T-helper 22 cell (primary cell): Measurements from ENCODE around the gene SLC25A44.

Experiments used
- DNase-seq: peaks from one replicate; pipeline ENCODE4 v3.0.0-alpha.2; 2020; ENCODE audit warnings: low read depth

SLC25A44 gene

DNA sequence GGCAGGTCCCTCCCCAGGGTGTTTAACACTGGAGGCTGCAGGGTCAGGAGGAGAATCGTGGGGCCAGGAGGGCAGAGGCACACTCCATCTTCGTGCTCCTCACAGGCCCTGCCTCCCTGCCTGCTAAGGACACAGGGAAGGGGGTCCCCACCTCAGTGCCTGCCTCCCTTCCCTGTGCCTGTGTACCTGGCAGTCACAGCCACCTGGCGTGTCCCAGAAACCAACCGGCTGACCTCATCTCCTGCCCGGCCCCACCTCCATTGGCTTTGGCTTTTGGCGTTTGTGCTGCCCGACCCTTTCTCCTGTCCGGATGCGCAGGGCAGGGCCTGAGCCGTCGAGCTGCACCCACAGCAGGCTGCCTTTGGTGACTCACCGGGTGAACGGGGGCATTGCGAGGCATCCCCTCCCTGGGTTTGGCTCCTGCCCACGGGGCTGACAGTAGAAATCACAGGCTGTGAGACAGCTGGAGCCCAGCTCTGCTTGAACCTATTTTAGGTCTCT, 47.5 kb downstream of the SLC25A44 start:
- no peak for DNase-seq

DNA sequence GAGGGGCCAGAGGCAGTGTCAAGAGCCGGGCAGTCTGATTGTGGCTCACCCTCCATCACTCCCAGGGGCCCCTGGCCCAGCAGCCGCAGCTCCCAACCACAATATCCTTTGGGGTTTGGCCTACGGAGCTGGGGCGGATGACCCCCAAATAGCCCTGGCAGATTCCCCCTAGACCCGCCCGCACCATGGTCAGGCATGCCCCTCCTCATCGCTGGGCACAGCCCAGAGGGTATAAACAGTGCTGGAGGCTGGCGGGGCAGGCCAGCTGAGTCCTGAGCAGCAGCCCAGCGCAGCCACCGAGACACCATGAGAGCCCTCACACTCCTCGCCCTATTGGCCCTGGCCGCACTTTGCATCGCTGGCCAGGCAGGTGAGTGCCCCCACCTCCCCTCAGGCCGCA, 48.0 kb downstream of the SLC25A44 start, which contains the start of gene BGLAP:
Gene BGLAP (plus strand): TSS at position 259 of the 400 bp plus-strand sequence. CDS start 48 bp downstream, at position 307.
- DNase-seq, result no peak

DNA sequence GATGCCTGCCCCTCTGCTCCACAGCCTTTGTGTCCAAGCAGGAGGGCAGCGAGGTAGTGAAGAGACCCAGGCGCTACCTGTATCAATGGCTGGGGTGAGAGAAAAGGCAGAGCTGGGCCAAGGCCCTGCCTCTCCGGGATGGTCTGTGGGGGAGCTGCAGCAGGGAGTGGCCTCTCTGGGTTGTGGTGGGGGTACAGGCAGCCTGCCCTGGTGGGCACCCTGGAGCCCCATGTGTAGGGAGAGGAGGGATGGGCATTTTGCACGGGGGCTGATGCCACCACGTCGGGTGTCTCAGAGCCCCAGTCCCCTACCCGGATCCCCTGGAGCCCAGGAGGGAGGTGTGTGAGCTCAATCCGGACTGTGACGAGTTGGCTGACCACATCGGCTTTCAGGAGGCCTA, 48.8 kb downstream of the SLC25A44 start:
- no peak for DNase-seq

DNA sequence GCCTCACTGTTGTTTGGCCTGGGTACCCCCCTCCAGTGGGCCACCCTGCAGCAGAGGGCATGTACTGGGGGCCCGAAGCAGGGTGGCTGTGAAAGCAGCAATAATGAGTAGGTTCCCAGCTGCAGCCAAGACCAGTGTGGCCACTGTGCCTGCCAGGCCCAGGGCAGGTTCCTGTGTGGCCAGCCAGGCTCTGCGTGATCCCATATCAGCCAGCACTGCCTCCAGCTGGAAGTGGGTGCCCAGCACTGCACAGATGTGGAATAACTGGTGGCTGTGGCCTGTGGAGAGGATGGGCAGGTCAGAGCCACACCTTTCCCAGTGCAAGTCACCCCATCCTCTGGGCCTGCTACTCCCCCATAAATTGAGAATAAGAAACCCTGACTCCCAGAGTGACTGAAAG, 50.2 kb downstream of the SLC25A44 start:
- DNase-seq, result no peak

DNA sequence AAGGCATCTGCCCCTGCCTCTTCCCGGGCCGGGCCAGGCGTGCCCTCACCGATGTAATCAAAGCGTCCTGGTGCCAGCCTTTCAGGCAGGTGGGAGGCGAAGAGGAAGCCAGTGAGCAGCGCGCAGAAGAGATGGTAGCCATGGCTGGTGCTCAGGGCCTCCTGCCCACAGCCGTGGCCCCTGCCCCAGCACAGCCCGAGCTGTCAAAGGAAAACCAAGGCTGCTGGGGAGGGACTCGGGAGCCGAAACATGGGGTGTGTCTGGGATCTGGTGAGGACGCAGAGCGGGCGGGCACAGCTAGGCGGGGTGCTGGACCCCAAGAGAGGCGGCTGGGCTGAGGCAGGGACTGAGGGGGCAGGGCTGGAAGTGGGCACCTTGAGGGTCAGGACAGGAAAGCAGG, 50.8 kb downstream of the SLC25A44 start:
- DNase-seq, result no peak

DNA sequence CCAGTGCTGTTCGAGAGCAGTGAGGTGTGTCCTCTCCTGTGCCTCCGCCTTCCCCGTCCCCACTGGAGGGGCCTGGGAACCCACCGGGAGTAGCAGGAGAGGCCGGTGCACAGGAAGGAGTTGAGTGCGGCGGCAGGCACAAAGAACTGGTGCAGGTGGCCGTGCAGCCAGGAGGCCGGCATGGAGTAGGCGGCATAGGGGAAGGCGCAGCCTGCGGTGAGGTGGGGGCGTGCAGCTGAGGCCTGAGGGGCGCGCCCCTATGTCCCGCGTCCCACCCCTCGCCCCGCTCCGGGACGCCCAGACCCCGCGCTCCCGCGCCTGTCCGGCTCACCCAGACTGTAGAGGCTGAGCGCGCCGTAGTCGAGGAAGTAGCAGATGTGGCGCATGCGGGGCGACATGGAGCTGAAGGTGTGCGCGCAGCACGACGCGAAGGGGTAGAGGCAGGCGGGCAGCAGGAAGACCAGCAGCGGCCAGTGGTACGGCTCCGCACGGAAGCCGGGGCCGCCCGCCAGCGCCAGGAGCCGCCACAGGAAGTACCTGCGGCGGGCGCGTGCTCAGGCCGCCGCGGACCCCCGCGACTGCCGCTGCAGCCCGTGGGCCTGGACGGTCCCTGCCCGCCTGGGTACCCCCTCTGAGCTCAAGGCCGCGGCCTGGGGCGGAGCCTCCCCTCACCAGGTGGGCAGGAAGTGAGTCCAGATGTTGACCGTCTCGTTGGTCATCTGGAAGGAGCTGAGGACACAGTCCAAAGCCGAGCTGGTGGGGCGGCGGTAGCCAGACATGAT, 51.7 kb downstream of the SLC25A44 start:
- peak; percentile 11 for DNase-seq

DNA sequence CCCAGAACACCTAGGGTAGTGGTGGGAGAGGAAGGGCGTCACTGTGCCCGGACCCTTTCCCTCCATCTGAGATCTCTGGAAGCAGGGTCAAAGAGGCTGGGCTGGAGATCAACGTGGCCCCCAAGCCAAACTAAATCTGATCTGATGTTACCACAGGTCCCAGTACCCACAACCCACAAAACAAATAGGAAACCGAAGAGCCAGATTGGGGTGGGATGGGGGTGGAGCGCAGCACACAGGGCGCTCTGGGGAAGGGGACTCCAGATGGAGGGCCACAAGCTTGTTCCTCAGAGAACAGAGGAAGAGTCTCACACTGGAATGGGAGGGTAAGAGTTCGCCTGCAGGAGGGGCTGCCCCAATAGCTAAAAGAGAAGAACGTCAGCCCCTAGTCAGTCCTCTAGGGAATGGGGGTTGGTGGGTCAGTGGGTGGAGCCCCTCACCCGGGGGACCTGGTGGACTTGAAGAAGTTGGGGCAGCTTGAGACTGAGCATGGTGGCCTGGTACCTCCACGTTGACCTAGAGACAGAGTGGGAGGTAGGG, 52.4 kb downstream of the SLC25A44 start:
- no peak for DNase-seq

DNA sequence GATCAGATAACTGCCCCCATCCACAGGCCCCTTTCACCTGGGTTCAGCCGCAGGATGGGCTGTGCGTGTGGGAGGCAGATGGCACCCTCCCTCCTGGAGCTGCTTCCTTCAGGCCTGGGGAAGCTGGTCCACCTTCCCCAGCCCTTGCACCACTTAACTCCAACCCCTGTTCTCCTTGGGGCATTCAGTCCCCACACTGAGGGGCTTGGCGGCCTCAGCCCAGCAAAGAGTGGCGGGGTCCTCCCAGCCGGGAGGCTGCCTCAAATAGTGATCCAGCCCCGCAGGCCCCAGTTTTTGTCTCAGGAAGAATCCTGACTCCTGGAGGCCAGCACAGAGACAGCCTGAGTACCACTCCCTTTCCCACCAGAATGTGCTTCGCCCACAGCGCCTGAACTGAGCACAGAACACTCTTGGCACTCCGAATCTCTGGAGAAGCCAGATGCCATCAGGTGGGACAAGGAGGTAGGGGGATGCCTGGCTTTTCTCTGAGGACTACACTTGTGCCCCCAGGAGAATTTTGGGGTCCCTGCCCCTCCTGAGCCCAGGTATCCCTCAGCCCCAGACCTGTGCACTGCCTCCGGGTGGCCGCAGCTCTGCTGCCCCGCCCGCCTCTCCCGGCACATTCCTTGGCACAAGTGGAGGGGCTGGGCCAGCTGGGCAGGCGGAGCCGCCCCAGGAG, 53.0 kb downstream of the SLC25A44 start:
- no peak for DNase-seq

DNA sequence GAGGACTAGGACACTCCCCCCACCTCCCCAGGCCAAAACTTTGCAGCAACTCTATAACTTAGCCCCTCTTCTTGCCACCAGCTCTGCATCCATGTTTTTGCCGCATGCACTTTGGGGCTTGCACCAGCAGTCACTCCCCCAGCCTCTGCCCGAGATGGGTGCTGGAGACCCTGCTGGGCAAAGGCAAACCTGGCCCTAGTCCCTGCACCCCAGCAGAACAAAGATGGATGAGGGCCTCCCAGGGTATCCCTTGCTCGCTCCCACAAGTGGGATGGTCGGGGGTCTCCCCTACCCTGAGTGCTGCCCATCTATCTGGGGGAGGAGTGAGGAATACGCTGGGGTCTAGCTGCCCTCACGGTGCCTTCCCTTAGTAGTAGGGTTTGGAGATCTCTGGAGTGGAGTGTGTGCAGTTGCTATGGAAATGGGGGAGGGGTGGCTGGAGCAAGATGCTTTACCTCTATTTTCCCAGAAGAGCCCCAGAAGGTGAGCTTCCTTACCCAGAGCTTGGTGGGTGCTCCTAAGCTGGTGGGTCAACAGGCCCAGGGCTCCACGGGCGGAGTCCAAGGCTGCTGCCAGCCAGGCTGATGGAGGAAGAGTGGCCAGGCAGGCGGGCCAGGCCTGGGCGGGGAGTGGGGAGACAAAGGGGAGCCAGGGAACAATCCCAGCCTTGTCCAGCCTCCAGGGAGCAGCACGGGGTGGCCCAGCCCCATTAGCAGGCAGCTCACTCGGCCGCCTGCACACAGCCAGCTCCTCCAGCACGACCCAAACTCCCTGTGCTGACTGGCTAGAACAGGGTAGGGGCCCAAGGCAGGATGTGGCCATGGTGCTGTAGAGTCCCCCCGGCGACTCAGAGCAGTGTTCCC, 53.8 kb downstream of the SLC25A44 start, which contains the start of gene PAQR6:
Gene PAQR6 (minus strand): TSS at position 597 of the 863 bp plus-strand sequence. CDS start 1,325 bp downstream, outside the sequence.
- no peak for DNase-seq

DNA sequence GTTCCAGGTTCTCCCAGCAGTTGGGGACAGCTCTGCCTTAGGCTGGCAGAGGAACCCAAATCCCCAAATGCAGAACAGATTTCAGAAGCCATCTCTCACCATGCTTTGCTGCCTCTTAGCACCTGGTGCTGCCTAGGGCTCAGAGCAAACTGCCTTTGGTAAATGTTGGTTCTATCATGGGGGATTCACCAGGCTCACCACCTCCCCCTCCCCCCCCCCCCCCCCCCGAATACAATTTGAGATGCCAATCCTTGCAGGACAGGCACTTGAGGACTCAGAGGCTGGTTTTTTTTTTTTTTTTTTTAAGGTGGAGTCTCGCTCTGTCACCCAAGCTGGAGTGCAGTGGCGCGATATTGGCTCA, 54.4 kb downstream of the SLC25A44 start:
- DNase-seq, result no peak

DNA sequence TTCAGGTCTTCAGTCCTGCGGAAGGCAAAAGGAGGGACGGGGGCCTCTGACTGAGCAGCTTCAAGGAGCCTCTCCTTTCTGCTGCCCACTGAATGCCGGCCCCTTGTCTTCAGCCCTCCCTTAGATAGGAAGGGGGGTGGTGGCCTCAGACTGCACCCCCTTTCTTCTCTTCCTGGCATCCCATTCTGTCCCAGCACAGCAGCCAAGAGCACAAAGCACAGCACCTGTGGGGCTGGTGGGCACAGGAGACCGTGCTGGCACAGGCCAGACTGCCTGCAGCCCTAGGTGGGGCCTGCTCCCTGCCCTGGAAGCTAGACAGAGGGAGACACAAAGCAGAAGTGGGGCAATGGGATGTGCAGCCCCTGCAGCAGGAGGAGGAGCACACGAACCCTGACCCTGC, 55.7 kb downstream of the SLC25A44 start:
- DNase-seq, result no peak

DNA sequence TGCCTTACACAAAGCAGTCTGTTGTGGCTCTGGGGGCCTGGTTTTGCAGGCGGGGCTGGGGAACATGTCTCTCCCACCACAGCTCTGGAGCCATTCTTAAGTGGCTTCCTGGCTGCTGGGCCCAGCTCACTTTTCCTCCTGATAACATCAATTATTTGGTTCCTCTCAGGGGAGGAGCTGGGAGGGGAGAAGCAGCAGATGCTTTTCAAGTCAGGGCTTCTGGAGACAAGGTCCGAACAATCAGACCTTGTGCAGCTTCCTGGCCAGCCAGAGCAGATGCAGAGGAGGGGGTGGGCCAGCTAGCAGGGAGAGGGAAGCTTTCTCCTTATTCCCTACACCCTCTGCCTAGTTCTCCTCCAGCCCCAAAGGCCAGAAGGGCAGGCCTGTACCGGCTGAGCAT, 57.6 kb downstream of the SLC25A44 start:
- DNase-seq, result no peak

DNA sequence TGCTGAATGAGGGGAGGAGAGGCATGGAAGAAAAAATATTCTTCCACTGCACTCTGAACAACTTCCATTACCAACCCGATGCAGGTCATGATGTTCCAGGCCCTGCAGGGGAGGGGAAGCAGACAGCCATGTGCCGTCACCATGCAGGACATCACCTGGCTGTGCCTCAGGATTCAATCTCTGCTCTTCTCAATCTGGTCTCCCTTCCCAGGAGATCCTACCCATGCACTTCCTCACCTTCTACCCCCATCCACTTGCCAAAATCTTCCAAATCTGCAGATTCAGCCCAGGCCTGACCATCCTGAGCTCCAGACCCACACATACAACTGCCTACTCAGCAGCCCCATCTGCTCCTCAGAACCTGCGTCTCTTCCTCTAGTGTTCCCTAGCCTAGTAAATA, 59.7 kb downstream of the SLC25A44 start:
- DNase-seq, result no peak

DNA sequence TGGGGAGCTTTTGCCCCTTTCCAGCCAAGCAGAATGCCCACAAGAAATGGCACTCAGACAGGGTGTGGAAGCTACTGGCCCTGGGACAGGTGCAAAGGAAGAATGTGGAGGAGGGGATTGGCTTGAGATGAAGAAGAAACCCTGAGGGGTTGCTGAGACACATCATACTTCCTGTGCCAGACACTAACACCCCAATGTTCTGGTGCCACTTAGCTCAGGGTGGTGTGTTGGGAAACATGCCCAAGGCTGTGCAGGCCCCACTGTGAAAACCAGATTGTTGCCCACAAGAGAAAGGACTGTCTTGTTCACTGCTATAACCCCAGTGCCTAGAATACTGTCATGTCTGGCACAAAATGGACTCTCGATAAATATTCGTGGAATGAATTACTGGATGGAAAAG, 63.8 kb downstream of the SLC25A44 start:
- DNase-seq, result no peak

DNA sequence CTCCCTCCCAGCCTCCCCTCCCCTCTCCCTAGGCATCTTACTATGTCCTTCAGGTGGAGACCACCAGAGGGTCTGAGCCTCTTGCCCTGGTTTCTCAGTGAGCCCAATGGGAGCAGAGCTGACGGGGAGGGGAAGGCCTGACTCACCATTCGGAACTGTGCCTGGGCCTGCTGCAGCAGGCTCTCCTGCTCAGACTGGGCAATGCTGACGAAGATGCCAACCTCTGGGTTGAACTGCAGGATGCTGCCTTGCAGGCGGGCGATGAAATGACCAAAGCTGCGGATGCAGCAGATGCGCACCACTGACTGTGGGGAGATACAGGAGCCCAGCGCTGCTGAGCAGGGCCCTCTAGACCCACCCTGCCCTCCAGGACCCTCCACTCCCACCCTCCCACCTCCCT, 65.0 kb downstream of the SLC25A44 start:
- no peak for DNase-seq

DNA sequence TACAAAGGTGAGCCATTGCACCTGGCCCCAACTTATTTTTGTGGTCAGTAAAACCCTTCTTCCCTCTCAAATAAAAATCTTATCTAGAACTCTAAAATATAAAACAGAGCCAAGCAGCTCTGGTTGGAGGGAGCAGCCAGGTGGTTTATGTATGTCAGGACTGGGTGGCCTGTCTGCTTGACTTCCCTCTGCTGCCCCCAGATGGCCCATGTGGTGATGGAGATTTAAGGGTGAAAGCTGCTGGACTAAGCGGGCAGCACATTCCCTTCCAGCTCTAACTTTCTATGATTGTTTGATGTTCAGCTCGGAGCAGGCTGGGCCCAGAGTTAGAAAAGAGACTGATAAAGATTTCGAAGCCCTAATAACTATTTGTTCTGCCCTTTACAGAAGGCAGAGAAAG, 65.9 kb downstream of the SLC25A44 start:
- DNase-seq, result no peak

DNA sequence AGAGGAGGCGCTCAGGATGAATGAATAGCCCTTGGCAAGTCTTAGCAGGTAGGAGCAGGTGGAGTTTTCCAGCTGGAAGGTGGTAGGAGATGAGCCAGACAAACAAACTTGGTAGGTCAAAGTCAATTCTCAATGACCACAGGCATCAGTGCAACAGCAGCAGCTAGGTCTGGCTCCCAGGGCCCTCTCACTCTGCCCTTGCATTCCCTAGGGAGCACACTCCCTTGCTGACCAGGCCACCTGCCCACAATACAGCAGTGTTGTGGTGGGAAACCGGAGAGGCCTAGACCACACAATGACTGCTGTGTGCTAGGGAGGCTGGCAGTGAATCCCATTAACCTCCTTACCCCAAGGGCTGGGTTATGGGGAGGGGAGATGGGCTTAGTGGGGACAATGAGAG, 67.0 kb downstream of the SLC25A44 start:
- no peak for DNase-seq
